Measurements from ENCODE around the gene MOB3B.
A peak's percentile ranks its signal among the peaks of the same experiment; 100 is the strongest.

MOB3B gene

DNA sequence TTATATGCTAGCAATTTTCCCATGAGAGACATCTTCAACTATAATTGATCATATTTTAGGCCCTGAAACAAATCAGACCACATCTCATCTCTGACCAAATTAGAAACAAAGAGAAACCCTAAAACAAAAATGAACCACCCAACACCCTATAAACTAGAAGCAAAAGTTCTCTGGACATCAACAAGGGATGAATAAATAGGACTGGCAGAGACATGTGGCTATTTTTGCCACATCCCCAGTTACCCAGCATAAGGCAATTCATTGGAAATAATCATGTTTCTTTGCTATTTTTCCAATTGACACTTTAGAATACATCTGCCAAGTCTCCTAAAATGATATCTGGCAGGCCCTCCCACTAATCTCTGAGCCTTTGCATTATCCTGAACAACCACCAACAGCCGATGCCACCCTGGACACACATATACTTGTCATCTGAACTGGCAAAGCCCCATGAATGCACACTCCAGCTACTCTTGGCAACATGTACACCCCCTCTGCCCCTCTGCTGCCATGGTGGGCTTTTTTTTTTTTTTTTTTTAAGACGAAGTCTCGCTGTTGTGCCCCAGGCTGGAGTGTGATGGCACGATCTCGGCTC lies 179.1 kb downstream of the MOB3B start (continued):
- TF ChIP-seq, protein P1, sequence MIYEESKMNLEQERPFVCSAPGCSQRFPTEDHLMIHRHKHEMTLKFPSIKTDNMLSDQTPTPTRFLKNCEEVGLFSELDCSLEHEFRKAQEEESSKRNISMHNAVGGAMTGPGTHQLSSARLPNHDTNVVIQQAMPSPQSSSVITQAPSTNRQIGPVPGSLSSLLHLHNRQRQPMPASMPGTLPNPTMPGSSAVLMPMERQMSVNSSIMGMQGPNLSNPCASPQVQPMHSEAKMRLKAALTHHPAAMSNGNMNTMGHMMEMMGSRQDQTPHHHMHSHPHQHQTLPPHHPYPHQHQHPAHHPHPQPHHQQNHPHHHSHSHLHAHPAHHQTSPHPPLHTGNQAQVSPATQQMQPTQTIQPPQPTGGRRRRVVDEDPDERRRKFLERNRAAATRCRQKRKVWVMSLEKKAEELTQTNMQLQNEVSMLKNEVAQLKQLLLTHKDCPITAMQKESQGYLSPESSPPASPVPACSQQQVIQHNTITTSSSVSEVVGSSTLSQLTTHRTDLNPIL (CRISPR knock-in tag; IDR thresholded peaks at IDR 0.05; ENCODE audit: low read depth): no peak

DNA sequence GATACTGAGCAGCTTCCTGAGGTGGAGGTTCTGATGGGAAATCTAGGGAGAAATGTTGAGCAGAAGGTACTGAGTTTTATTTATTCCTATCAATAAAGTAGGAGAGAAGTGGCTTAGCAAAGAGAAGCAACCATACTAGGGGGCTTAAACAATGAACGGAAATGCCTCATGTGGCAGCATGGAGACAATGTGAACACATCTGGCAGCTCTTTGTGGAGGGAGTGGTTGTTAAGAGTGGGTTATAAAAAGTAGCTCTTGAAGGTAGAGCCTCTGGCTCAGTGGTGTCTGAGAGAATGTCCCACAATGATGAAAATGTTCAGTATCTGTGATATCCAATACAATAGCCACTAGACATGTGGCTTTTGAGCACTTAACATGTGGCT lies 179.9 kb downstream of the MOB3B start:
- TF ChIP-seq, protein P2, sequence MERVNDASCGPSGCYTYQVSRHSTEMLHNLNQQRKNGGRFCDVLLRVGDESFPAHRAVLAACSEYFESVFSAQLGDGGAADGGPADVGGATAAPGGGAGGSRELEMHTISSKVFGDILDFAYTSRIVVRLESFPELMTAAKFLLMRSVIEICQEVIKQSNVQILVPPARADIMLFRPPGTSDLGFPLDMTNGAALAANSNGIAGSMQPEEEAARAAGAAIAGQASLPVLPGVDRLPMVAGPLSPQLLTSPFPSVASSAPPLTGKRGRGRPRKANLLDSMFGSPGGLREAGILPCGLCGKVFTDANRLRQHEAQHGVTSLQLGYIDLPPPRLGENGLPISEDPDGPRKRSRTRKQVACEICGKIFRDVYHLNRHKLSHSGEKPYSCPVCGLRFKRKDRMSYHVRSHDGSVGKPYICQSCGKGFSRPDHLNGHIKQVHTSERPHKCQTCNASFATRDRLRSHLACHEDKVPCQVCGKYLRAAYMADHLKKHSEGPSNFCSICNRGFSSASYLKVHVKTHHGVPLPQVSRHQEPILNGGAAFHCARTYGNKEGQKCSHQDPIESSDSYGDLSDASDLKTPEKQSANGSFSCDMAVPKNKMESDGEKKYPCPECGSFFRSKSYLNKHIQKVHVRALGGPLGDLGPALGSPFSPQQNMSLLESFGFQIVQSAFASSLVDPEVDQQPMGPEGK (CRISPR knock-in tag; IDR thresholded peaks at IDR 0.05; ENCODE audit: borderline replicate concordance): no peak
- TF ChIP-seq TOX (CRISPR knock-in tag; IDR thresholded peaks at IDR 0.05; ENCODE audit: borderline replicate concordance) (no peak), ESRRG (CRISPR knock-in tag; IDR thresholded peaks at IDR 0.05) (no peak), RARB (CRISPR knock-in tag; IDR thresholded peaks at IDR 0.05) (no peak), SNAI2 (CRISPR knock-in tag; IDR thresholded peaks at IDR 0.05) (no peak), ISL1 (CRISPR knock-in tag; IDR thresholded peaks at IDR 0.05) (no peak), CSDC2 (CRISPR knock-in tag; IDR thresholded peaks at IDR 0.05) (no peak), TCF4 (CRISPR knock-in tag; IDR thresholded peaks at IDR 0.05; ENCODE audit: borderline replicate concordance) (no peak), OSR1 (CRISPR knock-in tag; IDR thresholded peaks at IDR 0.05) (no peak), ZNF8 (CRISPR knock-in tag; IDR thresholded peaks at IDR 0.05) (no peak), PPARA (CRISPR knock-in tag; IDR thresholded peaks at IDR 0.05; ENCODE audit: borderline replicate concordance) (no peak), GLIS3 (CRISPR knock-in tag; IDR thresholded peaks at IDR 0.05) (no peak), ZC3H10 (CRISPR knock-in tag; IDR thresholded peaks at IDR 0.05) (no peak), ZNF70 (CRISPR knock-in tag; IDR thresholded peaks at IDR 0.05) (no peak), ZFP30 (CRISPR knock-in tag; IDR thresholded peaks at IDR 0.05) (no peak), ZNF565 (CRISPR knock-in tag; conservative IDR thresholded peaks at IDR 0.05; ENCODE audit: low read depth) (no peak), ZFP3 (CRISPR knock-in tag; IDR thresholded peaks at IDR 0.05) (no peak)
- TF ChIP-seq, protein P1 (CRISPR knock-in tag; IDR thresholded peaks at IDR 0.05; ENCODE audit: low read depth): no peak
- TF ChIP-seq, protein P3, sequence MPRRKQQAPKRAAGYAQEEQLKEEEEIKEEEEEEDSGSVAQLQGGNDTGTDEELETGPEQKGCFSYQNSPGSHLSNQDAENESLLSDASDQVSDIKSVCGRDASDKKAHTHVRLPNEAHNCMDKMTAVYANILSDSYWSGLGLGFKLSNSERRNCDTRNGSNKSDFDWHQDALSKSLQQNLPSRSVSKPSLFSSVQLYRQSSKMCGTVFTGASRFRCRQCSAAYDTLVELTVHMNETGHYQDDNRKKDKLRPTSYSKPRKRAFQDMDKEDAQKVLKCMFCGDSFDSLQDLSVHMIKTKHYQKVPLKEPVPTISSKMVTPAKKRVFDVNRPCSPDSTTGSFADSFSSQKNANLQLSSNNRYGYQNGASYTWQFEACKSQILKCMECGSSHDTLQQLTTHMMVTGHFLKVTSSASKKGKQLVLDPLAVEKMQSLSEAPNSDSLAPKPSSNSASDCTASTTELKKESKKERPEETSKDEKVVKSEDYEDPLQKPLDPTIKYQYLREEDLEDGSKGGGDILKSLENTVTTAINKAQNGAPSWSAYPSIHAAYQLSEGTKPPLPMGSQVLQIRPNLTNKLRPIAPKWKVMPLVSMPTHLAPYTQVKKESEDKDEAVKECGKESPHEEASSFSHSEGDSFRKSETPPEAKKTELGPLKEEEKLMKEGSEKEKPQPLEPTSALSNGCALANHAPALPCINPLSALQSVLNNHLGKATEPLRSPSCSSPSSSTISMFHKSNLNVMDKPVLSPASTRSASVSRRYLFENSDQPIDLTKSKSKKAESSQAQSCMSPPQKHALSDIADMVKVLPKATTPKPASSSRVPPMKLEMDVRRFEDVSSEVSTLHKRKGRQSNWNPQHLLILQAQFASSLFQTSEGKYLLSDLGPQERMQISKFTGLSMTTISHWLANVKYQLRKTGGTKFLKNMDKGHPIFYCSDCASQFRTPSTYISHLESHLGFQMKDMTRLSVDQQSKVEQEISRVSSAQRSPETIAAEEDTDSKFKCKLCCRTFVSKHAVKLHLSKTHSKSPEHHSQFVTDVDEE (CRISPR knock-in tag; IDR thresholded peaks at IDR 0.05): no peak
- ATAC-seq: no peak

DNA sequence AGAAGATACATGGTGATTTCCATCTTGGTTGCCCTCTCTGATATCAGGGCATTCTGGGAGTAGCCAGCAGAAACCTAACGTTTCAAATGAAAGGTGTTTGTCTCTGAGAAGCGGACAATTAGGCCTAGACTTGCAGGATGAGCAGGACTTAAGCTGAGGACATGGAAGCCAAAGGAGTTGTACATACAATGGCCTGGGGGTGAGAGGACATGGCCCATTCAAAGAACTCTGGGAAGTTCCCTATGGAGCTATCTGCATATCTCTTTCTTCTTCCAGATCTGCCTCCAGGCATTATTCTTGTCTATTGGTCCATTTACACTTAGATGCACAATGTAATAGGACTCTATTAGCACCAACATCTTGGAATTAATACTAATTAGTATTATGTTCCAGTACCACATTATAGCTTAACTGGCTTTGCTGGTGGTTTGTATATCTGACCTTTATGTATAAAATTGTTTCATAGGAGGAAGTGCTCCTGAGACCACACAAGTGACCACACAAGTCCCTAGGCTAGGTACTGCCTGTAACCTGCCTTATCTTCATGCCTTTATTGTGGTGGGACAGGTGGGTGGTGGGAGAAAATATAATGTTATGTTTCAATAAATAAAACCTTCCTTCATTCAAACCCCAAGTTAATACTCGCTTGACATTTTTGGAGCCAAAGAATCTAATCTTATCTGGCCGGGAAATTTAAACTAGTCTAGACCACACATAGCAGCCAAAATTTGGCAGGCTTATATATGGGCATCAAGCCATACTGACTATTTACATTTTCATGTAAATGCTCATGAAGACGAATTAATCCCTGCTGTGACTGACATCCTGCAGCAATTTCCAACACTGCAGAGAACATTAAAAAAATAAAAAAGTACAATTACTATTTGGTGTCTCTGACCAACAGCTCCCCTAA lies 180.6 kb downstream of the MOB3B start:
- no peak for ATAC-seq
- TF ChIP-seq, protein P2 (CRISPR knock-in tag; IDR thresholded peaks at IDR 0.05; ENCODE audit: borderline replicate concordance): no peak
- TF ChIP-seq ISL1 (CRISPR knock-in tag; IDR thresholded peaks at IDR 0.05): peak; percentile 45; the same call in 1 of the 2 replicates

All from SK-N-SH treated with all-trans-retinoic acid at 6 μM for 48 hours (cell line).